Measurements from ENCODE around the gene RNF215.
"Not testable (repeated sequence)": the region's sequence is repeated elsewhere in the genome, so short reads cannot be mapped to it uniquely, and the experiment has no call there.

The RNF215 gene

GRCh38 chr22:30420347-30421125 is 33.3 kb upstream of the RNF215 start:
- DNase-seq: peak; percentile 47

DNA sequence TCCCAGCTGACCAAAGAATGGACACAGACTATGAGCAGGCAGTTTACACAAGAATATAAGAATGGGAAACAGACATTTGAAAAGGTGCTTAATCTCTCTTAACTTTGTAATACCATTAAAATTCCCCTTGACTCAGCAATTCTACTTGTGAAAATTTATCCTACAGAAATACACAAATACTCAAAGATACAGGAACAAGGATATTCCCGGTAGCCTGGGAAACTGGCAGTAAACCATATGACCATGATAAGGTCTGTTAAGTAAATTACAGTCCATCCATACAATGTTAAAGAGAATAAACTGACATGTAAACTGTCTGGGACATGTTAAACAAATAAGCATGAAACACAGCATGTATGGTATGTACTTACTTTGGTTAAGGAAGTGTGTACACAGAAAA is 29.6 kb upstream of the RNF215 start:
- no peak for DNase-seq

GRCh38 chr22:30416403-30416802 is 29.2 kb upstream of the RNF215 start:
- no peak for DNase-seq

- no peak for DNase-seq
Measured at GRCh38 chr22:30414525-30415047, 27.4 kb upstream of the RNF215 start.

DNA sequence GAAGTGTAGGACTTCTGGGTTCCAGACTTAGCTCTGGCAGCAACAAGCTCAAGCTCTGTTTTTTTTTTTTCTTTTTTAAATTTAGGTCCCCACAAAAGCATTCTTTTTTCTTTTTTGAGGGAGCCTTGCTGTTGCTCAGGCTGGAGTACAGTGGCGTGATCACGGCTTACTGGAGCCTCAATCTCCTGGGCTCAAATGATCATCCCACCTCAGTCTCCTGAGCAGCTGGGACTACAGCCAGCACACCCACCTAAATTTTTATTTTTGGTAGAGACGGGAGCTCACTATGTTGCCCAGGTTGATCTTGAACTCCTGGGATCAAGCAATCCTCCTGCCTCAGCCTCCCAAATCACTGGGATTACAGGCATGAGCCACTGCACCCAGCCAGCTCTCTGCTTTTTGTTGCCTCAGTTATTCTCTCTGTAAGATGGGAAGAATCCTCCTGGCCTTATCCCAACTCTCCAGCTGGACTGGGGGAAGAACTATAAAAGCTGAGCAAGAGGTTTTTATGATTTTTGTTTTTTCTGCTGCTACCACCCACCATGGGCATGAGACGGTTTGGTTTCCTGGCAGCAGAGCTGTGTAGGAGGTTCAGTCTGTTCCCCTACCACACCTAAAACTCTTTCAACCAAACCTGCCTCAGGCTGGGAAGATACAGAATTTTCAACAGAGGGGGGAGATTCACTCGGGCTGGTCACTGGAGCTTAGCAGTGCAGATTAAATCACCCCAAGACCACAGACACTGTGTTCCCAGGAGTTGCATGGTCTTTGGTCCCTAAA is 26.7 kb upstream of the RNF215 start:
- no peak for DNase-seq

- no peak for DNase-seq
Measured at GRCh38 chr22:30413001-30413400, 25.8 kb upstream of the RNF215 start.

DNA sequence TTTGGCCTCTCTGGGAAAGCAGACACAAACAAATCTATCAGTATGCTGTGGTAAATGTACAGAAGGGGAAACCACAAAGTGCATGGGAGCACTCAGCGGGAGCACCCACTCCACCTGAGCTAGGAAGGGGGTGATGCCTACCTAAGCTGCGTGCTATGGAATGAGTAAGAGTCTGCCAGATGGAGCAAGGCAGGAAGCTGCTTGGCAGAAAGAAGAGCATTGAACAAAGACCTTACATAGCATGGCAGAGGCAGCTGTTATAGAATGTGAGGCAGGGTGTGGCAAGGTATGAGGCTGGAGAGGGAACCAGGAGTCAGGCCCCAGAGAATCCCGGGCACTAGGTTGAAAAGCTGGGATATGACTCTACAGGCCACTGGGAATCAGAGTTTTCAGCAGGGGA is 24.6 kb upstream of the RNF215 start:
- DNase-seq: no peak

GRCh38 chr22:30408388-30409102 is 21.3 kb upstream of the RNF215 start:
- DNase-seq: peak; percentile 77

GRCh38 chr22:30406400-30406799 is 19.2 kb upstream of the RNF215 start:
- DNase-seq: no peak

DNA sequence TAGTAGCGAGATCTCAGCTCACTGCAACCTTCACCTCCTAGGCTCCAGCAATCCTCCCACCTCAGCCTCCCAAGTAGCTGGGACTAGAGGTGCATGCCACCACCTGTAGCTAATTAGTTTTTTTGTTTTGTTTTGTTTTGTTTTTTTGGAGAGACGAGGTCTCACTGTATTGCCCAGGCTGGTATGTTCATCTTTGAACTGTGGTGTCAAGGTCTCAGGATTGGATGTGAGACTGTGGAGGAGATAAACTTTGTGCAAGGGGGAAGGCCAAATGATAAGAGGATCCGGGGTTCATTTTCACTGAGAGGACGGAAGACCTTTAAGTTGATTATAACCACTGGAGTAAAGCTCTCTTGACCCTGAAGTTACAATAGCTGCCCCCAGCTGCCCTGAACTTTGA is 18.5 kb upstream of the RNF215 start:
- DNase-seq: no peak

GRCh38 chr22:30404307-30404706 is 17.1 kb upstream of the RNF215 start:
- no peak for DNase-seq

DNA sequence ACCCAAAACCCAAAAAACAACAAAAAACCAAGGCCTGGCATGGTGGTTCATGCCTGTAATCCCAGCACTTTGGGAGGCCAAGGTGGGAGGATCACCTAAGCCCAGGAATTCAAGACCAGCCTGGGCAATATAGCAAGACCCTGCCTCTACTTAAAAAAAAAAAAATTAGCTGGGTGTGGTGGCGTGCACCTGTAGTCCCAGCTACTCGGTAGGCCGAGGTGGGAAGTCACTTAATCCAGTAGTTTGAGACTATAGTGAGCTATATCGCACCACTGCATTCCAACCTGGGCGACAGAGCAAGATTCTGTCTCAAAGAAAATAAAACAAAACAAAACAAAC is 15.5 kb upstream of the RNF215 start:
- not testable (repeated sequence) for DNase-seq

DNA sequence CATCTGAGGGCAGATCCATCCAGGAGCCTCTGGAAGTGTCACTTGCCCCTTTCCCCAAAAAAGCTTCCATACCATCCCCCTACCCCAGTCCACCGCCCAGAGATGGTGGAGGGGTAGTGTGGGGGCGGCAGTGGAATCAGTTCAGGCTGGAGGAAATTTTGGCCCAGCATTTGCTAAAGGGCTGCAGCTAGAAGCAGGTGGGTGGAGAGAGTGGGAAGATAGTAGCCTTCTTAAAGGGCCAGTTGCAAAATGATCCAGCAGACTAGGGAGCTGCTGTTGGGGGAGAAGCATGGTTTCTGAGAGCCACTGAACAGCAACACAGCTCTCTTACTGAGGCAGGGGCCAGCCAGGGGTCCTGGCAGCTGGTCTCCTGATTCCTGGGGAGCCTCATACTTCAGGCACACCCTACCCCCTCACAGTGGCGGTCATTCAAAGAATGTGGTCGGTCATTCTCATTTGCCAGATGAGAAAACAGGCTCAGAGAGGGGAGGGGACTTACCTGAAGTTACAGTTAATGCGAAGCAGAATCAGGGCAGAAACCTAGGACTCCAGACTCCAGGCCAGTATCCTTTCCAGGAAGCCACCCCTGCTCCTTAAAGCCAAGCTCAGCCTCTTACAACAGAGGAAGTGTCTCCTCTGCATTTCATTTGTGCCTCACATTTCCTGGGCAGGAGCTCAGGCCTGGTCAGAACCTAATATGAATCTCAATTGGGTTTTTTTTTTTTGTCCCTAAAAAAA is 15.0 kb upstream of the RNF215 start:
- peak; percentile 71 for DNase-seq

GRCh38 chr22:30401024-30401423 is 13.8 kb upstream of the RNF215 start:
- DNase-seq: not testable (repeated sequence)

DNA sequence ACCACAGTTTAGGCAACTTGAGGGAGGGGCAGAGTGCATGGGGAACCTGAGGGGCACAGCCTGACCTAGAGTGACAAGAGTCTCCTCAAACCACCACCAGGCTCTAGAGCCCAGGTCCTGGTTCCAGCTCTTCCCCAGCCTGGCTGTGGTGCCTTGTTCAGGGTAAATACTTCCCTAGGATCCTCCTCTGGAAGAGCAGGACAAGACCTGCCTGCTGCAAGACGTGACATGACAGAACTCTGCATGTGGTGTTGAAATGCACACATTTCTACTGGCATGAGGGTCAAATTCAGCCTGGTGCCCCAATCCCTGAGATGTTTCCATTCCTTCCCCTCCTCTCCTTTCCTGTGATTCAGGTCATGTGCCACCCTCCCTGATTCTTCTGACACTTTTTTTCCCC is 12.9 kb upstream of the RNF215 start:
- DNase-seq: no peak

DNA sequence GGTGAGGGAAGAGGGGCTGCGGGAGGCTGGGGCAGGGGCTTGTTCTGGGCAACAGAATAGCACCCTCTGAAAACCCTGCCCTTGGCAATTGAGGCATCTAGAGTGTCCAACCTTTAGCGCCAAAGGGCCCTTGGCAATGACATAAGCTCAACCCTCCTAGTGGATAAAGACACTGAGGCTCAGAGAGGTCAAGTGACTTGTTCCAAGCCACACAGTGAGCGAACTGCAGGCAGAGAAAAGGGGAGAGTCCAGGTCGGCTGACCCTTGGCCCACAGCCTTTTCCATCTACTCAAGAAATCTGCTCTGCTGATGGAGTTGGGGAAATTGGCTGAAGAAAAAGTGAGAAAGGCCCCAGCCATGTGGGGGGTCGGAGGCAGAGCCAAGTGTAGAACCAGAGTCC is 12.5 kb upstream of the RNF215 start:
- DNase-seq: no peak

DNA sequence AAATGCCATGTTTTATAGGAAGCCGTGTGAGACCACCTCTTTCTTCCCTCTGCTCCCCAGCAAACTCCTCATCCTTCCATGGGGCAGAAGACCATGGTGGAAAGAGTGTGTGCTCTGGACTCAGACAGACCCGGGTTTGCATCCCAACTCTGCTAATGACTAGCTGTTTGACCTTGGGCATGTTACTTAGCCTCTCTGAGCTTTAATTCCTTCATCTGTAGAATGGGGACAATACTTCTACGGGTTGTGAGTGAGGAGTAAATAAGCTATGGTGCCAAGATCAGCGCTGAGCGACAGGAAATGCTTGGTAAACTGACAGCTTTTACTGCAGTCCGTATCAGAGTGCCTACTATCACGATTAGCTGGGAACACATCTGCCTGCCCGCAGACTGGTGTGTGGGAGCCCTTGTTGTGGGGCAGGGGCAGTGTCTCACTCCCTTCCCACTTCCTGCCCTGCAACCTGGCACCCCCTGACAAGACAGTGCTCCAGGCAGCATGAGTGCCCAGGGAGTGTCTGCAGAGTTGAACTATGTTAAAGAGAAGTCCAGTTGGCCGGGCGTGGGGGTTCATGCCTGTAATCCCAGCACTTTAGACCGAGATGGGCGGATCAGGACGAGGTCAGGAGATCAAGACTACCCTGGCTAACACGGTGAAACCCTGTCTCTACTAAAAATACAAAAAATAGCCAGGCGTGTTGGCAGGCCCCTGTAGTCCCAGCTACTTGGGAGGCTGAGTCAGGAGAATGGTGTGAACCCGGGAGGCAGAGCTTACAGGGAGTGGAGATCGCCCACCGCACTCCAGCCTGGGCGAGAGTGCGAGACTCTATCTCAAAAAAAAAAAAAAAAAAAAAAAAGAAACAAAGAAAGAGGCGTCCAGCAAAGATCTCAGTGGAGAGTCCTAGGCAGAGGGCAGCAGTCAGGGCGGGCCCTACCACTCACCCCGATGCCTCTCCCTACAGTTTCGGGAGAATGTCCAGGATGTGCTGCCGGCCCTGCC is 11.8 kb upstream of the RNF215 start:
- peak; percentile 93 for DNase-seq

DNA sequence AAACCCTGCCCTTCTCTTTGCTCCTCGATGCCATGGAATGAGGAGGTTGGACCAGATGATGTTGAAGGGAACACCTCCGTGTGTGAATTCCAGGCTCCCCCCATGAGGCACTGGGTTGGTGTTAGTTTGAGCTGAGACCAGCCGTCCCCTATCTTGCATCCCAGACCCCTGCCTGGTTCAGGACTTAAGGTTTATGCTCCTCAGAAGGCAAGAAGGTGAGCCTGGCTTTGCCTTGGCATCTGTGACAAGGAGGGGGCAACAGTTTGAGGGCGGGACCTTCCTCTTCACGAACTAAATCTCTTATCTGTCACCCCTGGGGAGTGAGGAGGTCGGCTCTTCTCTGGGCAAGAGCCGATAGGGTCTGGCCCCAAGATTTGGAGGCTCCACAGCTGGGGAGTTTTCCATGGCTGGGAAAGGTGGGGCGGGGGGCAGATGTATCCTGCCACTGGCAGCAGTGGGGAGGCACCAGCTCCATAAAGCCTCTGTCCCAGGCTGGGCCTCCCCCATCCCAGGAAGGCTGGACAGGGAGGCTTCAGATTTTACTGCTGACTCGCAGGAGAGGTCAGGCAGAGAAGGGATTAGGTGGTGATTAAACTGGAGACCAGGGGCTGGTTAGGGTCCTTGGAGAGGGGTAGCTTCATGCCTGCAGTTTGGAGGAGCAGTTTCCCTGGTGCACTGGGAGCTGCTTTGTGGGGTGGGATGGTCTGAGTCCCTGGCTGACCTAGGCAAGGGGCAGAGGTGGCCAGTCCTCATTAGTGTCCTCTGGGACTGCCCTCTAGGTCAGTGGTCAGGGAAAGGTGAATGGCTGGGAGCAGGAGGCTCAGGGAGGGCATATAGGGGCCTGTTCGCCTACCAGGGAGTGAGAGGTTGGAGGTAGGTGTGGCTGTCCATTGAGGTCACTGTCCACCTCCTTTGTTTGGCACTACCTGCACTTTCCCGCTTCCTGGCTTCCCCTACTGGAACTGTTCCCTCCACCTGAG is 10.7 kb upstream of the RNF215 start:
- peak; percentile 75 for DNase-seq

DNA sequence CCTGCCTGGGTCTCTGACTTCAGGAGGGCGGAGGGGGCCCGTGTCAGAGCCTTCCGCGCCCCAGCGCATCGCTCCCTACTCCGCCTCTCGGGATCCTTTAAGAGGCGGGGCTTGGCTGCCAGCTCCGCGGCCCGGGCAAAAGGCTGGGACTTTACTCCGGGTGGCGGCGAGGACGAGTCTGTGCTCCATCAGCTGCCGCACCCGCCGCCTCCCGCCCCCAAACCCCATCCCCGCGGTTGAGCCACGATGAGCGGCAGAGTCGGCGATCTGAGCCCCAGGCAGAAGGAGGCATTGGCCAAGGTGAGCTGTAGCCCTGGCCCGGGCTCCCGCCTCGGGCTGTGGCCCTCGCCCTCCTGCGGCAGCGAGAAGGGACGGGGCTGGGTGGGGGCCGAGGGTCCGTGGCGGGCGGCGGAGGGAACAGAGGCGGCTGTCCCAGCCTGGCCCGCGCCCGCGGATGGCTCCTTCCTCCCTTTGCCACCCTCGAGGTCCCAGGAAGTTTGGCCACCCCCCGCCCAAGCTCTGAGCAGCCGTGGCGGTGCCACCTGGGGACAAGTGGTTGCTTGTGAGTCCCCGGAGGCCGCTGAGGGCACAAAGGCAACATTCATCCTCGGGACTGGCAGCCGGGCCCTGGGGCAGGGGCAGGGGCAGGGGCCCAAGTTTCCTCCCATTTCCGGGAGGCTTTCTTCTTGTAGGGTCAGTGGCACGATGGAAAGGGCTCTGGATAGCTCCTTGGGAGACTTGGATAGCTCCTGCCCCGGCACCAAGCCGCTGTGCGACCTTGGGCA is 9.9 kb upstream of the RNF215 start, which contains the start of gene SEC14L2:
SEC14L2 (plus strand) TSS at position 148 of the 785 bp plus-strand sequence; CDS start at position 247, 99 bp downstream.
- peak; percentile 82 for DNase-seq
